PC-9 (cell line): ENCODE results near the gene COL25A1. TPM values are rescaled to one million over a fixed set of nuclear protein-coding genes. Genes with fewer than 3 reads are reported as not detected.

Experiments used
- Bru-seq: library from RNA; stranded (reverse); fragments of 400-500 nt; gene quantifications from one replicate; lab custom pipeline; 2021; lab: Mats Ljungman, UMichigan
- BruChase-seq, 2 experiments: library from RNA; stranded (reverse); fragments of 400-500 nt; gene quantifications; one replicate each; lab custom pipeline; 2021; lab: Mats Ljungman, UMichigan
- BruUV-seq: library from RNA; stranded (reverse); fragments of 400-500 nt; replicated peaks from 2 replicates; lab custom pipeline; 2021; lab: Mats Ljungman, UMichigan
- CTCF ChIA-PET: fragments of 300-600 bp; sonication (Branson Sonifier 250); formaldehyde crosslinking; loops from one replicate; lab custom pipeline; 2022; ENCODE audit warnings: antibody characterized with exemption; lab: Charles Lee
- POLR2A ChIA-PET: fragments of 300-600 bp; sonication (Branson Sonifier 250); formaldehyde crosslinking; loops from one replicate; lab custom pipeline; 2022; ENCODE audit warnings: antibody characterized with exemption; ENCODE audit not compliant: unreplicated experiment; lab: Charles Lee
- DNase-seq, 2 experiments: peaks; one replicate each; pipeline versions ENCODE4 v3.0.0 to v3.0.0-alpha.2; 2015 to 2022; ENCODE audit warnings: mixed read lengths in 1 of 2
- H2AFZ ChIP-seq: fragments of 200-600 bp; sonication (generic); 2 replicates; pipeline ENCODE4 v1.8.1; 2017; ENCODE audit warnings: antibody characterized with exemption
- H3F3A ChIP-seq: fragments of 200-600 bp; sonication (generic); 2 replicates; pipeline ENCODE4 v1.8.1; 2017; ENCODE audit warnings: antibody characterized with exemption, mild to moderate bottlenecking, low read depth; ENCODE audit not compliant: insufficient read depth
- H3K27ac ChIP-seq: fragments of 200-600 bp; sonication (generic); 2 replicates; pipeline ENCODE4 v1.6.1; 2016; ENCODE audit warnings: mixed run types
- H3K27me3 ChIP-seq: fragments of 200-600 bp; sonication (generic); 2 replicates; pipeline ENCODE4 v1.6.1; 2016; ENCODE audit warnings: low read depth, mixed run types; ENCODE audit not compliant: insufficient read depth
- H3K36me3 ChIP-seq: fragments of 200-600 bp; sonication (generic); 2 replicates; pipeline ENCODE4 v1.6.1; 2016; ENCODE audit warnings: low read depth, mixed run types
- H3K4me1 ChIP-seq: fragments of 200-600 bp; sonication (generic); replicated peaks from 2 replicates; pipeline ENCODE4 v1.6.1; 2016; ENCODE audit warnings: mixed run types; ENCODE audit not compliant: insufficient read depth
- H3K4me2 ChIP-seq: fragments of 200-600 bp; sonication (generic); 2 replicates; pipeline ENCODE4 v1.6.1; 2017; ENCODE audit warnings: mixed run types
- H3K4me3 ChIP-seq: fragments of 200-600 bp; sonication (generic); 2 replicates; pipeline ENCODE4 v1.6.1; 2016; ENCODE audit warnings: mixed run types
- H3K79me2 ChIP-seq: fragments of 200-600 bp; sonication (generic); 2 replicates; pipeline ENCODE4 v1.6.1; 2017; ENCODE audit warnings: low read depth, mixed run types
- H3K9me2 ChIP-seq: fragments of 200-600 bp; sonication (generic); 2 replicates; pipeline ENCODE4 v1.8.1; 2017; ENCODE audit warnings: mild to moderate bottlenecking; ENCODE audit not compliant: insufficient read depth
- H3K9me3 ChIP-seq: fragments of 200-600 bp; sonication (generic); 2 replicates; pipeline ENCODE4 v1.8.1; 2016; ENCODE audit warnings: low read depth; ENCODE audit not compliant: insufficient read depth
- H4K20me1 ChIP-seq: fragments of 200-600 bp; sonication (generic); 2 replicates; pipeline ENCODE4 v1.8.1; 2017; ENCODE audit not compliant: insufficient read depth
- EZH2 ChIP-seq: fragments of 200-600 bp; sonication (generic); IDR thresholded peaks from 2 replicates; pipeline ENCODE4 v1.8.0; 2017; ENCODE audit warnings: antibody characterized with exemption, low read depth
- intact Hi-C: fragments of 100-400 bp; cut with micrococcal nuclease; formaldehyde crosslinking; loops from one replicate; pipeline ENCODE4 v1.10.0; 2022; ENCODE audit not compliant: unreplicated experiment
- long read RNA-seq: library from polyadenylated mRNA; stranded (forward); transcript quantifications from one replicate; pipeline ENCODE4 v2.0.0, GENCODE V29; 2022
- total RNA-seq: library from RNA; stranded (reverse); gene quantifications from 2 replicates; pipeline ENCODE4 v1.2.3, GENCODE V29; 2021
- TF ChIP-seq, protein P1 (sequence below): fragments of 200-600 bp; sonication (generic); conservative IDR thresholded peaks from 2 replicates; pipeline ENCODE4 v1.6.1; 2017; ENCODE audit warnings: mixed run types, antibody characterized with exemption, mild to moderate bottlenecking, moderate library complexity

Gene COL25A1
- total RNA-seq = not detected in 2 replicates
- Bru-seq, nascent RNA = percentile 1 among the genes with signal in this experiment
- percentile 4 among the genes with signal in this experiment for BruChase-seq, experiment 1, labeled RNA remaining after a 2-hour chase
- BruChase-seq, experiment 2, labeled RNA remaining after a 6-hour chase = percentile 1 among the genes with signal in this experiment
- long read RNA-seq = 0 reads

GRCh38 chr4:109302361-109303139, at the start of gene COL25A1:
COL25A1 (minus strand) TSS chr4:109302658.
- no peaks in the 10 kb centered on the region for H3K9me3 ChIP-seq
- ChIA-PET CTCF (no interaction called here), POLR2A (no interaction called here)
- TF ChIP-seq EZH2 = no peak
- TF ChIP-seq, protein P1, sequence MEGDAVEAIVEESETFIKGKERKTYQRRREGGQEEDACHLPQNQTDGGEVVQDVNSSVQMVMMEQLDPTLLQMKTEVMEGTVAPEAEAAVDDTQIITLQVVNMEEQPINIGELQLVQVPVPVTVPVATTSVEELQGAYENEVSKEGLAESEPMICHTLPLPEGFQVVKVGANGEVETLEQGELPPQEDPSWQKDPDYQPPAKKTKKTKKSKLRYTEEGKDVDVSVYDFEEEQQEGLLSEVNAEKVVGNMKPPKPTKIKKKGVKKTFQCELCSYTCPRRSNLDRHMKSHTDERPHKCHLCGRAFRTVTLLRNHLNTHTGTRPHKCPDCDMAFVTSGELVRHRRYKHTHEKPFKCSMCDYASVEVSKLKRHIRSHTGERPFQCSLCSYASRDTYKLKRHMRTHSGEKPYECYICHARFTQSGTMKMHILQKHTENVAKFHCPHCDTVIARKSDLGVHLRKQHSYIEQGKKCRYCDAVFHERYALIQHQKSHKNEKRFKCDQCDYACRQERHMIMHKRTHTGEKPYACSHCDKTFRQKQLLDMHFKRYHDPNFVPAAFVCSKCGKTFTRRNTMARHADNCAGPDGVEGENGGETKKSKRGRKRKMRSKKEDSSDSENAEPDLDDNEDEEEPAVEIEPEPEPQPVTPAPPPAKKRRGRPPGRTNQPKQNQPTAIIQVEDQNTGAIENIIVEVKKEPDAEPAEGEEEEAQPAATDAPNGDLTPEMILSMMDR = no peak
- no peaks in the 10 kb centered on the region for H3K36me3 ChIP-seq
- no peaks in the 10 kb centered on the region for H3K4me1 ChIP-seq
- no peaks in the 10 kb centered on the region for H3K9me2 ChIP-seq
- BruUV-seq = no TSS peak
- H2AFZ ChIP-seq = no peak within 1 kb of the TSS
- H3K27me3 ChIP-seq = no peaks in the 10 kb centered on the region
- H3K4me3 ChIP-seq = no peak within 1 kb of the TSS
- H3K4me2 ChIP-seq = no peak within 1 kb of the TSS
- no peak for DNase-seq
- H4K20me1 ChIP-seq = no peaks in the 10 kb centered on the region
- no peaks in the 10 kb centered on the region for H3F3A ChIP-seq
- no peaks in the 10 kb centered on the region for H3K79me2 ChIP-seq
- intact Hi-C loops = no loop called here
- H3K27ac ChIP-seq = no peak within 1 kb of the TSS

DNA sequence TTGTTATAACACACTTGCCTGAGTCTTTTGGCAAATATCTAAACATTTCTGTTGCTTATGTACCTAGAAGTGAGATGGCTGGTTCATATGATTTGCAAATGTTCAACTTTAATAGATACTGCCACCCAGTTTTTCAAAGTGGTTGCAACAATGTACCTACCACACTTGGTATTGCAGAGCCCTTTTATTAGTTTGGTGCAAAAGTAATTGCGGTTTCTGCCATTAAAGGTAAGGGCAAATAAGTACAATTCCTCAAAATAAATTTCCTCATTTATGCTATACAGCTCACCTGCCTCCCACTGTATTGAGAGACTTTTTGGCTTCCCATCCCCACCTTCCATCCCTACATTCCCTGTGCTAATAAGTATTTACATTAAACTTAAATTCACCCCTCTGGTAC, 47.7 kb upstream of the COL25A1 start:
- Histone ChIP-seq H3K4me1 (no peaks in the 10 kb centered on the region), H3K27me3 (no peaks in the 10 kb centered on the region), H3K4me2 (no peak overlapping the region), H3F3A (no peaks in the 10 kb centered on the region), H3K4me3 (no peak overlapping the region), H3K36me3 (no peaks in the 10 kb centered on the region), H4K20me1 (no peaks in the 10 kb centered on the region), H3K9me3 (no peaks in the 10 kb centered on the region), H2AFZ (no peak overlapping the region), H3K79me2 (no peaks in the 10 kb centered on the region), H3K27ac (no peak overlapping the region), H3K9me2 (no peaks in the 10 kb centered on the region)
- POLR2A ChIA-PET = no interaction called here
- DNase-seq = no peak
- TF ChIP-seq, protein P1 = no peak
- no peak for TF ChIP-seq EZH2
- BruUV-seq = no TSS peak
- CTCF ChIA-PET = no interaction called here
- intact Hi-C loops = no loop called here

GRCh38 chr4:109334129-109335105, 32.0 kb upstream of the COL25A1 start:
- Histone ChIP-seq H3K4me2 (no peak overlapping the region), H3K36me3 (no peaks in the 10 kb centered on the region), H3K27ac (no peak overlapping the region), H2AFZ (no peak overlapping the region), H3F3A (no peaks in the 10 kb centered on the region), H3K4me3 (no peak overlapping the region), H3K9me2 (no peaks in the 10 kb centered on the region), H3K27me3 (no peaks in the 10 kb centered on the region), H3K9me3 (no peaks in the 10 kb centered on the region), H3K4me1 (no peaks in the 10 kb centered on the region), H4K20me1 (no peaks in the 10 kb centered on the region), H3K79me2 (no peaks in the 10 kb centered on the region)
- intact Hi-C loops = no loop called here
- no peak for TF ChIP-seq EZH2
- TF ChIP-seq, protein P1 = no peak
- ChIA-PET CTCF (no interaction called here), POLR2A (no interaction called here)
- no TSS peak for BruUV-seq
- DNase-seq = no peak
